Breast epithelium (tissue), 4 donors: ENCODE measurements around the gene OSBPL10. TPM values are rescaled to one million over a fixed set of nuclear protein-coding genes. Genes with fewer than 3 reads are reported as not detected.

Source experiments
- DNase-seq, 2 donors: peaks; one replicate each; pipeline ENCODE4 v3.0.0-alpha.2; 2019; ENCODE audit warnings: low spot score in 2 of 2
- H3K27ac ChIP-seq, 2 donors: fragments of 200-600 bp; sonication (generic) in 1 of 2; one replicate each; pipeline ENCODE4 v1.5.1; 2016 to 2019; ENCODE audit warnings: mild to moderate bottlenecking in 1 of 2
- H3K27me3 ChIP-seq, 2 donors: fragments of 200-600 bp; sonication (generic) in 1 of 2; one replicate each; pipeline versions ENCODE4 v1.5.1 to v1.6.0; 2017 to 2019; ENCODE audit warnings: control low read depth in 1 of 2, mild to moderate bottlenecking in 1 of 2
- H3K36me3 ChIP-seq: fragments of 200-600 bp; one replicate; pipeline ENCODE4 v1.5.1; 2019
- H3K4me1 ChIP-seq, 2 donors: fragments of 200-600 bp; sonication (generic); one replicate each; pipeline ENCODE4 v1.5.1; 2016 to 2019; ENCODE audit warnings: control low read depth in 1 of 2
- H3K4me3 ChIP-seq, 3 donors: fragments of 200-600 bp; sonication (generic); 1 replicate in 2 of 3; 2 replicates in 1 of 3; pipeline ENCODE4 v1.5.1; 2016 to 2019; ENCODE audit warnings: mild to moderate bottlenecking in 3 of 3, moderate library complexity in 2 of 3
- H3K9me3 ChIP-seq, 2 donors: fragments of 200-600 bp; sonication (generic) in 1 of 2; one replicate each; pipeline ENCODE4 v1.5.1; 2016 to 2019; ENCODE audit warnings: control low read depth in 1 of 2
- POLR2A ChIP-seq: fragments of 450-650 bp; IDR thresholded peaks from one replicate; pipeline ENCODE4 v1.6.1; 2016; ENCODE audit warnings: antibody characterized with exemption, mild to moderate bottlenecking, moderate library complexity
- POLR2AphosphoS5 ChIP-seq, 3 donors: sonication (generic); formaldehyde crosslinking; IDR thresholded peaks; one replicate each; pipeline ENCODE4 v1.6.1; 2017; ENCODE audit warnings: antibody characterized with exemption in 3 of 3
- intact Hi-C: fragments of 100-400 bp; cut with DNase I; formaldehyde crosslinking; loops from one replicate; pipeline ENCODE4 v1.15.1; 2023; ENCODE audit warnings: low total_unique reads
- total RNA-seq, 3 donors: library from RNA; depleted of rRNA; stranded (reverse); fragments of >200 nt; gene quantifications; one replicate each; pipeline ENCODE4 v1.1.0, GENCODE V29; 2016
- TF ChIP-seq, protein P1 (sequence below), 3 donors: fragments of 450-650 bp; IDR thresholded peaks; one replicate each; pipeline ENCODE4 v1.5.1; 2016 to 2017; ENCODE audit warnings: antibody characterized with exemption in 3 of 3, mild to moderate bottlenecking in 3 of 3, moderate library complexity in 3 of 3

Gene OSBPL10
- total RNA-seq, 3 donors from 2014 or later = 17.6 to 47.4 (median 26.5) TPM

DNA sequence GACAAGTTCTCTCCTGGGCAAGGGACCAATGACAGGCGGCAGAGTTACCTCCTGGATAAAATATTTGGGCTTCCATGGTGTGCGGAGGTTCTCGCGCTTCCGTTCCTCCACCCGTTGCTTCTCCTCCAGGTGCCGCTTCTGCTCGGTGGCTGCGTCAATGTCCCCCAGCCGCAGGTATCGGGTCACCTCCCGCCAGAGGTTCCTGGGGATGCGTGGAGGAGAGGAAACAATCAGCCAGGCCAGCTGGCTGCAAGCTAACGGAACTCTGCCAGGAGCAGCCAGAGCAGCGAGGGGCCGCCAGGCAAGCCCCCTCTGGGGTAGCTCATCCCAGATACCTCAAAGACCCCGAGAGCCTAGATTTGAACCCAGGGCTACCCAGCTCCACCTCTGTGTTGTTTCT, 317.0 kb downstream of the OSBPL10 start:
- intact Hi-C loops = no loop called here
- Histone ChIP-seq H3K27ac (no peak overlapping the region), H3K9me3 (no peaks in the 10 kb centered on the region)

DNA sequence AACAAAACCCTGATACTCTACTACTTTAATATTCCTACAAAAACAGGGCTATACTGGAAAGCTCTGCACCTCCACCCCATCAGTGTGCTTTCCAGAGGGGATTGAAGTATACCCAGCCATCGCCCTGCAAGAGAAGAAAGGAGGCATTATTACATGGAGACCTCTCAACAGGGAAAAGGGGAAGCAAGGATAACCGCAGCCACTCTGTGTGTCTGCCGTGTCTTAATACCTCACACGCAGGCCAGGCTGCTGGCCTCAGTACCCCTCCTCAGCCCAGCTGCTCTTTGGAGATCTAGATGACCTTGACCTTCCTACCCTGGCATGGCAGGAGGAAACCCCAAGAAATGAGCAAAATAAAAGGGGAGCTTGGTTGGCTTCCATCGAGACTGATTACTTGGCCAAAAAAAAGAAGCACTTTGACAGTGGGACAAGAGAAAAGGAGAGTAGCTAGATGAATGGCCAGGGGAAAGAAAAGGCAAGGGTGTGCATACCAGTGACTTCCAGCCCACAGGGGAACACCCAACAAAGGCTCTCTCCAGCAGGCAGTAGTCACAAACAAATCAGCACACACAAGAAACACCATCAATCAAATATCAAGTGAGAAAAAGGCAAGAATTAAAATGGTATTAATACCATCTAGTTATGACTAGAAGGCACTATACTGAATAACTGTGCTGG, 318.9 kb downstream of the OSBPL10 start:
- H3K4me3 ChIP-seq = no peak overlapping the region
- no peak overlapping the region for H3K27ac ChIP-seq
- no peaks in the 10 kb centered on the region for H3K4me1 ChIP-seq
- intact Hi-C loops = no loop called here
- no peaks in the 10 kb centered on the region for H3K27me3 ChIP-seq
- H3K36me3 ChIP-seq = no peaks in the 10 kb centered on the region
- DNase-seq = no peak
- H3K9me3 ChIP-seq = no peaks in the 10 kb centered on the region
- TF ChIP-seq, protein P1, sequence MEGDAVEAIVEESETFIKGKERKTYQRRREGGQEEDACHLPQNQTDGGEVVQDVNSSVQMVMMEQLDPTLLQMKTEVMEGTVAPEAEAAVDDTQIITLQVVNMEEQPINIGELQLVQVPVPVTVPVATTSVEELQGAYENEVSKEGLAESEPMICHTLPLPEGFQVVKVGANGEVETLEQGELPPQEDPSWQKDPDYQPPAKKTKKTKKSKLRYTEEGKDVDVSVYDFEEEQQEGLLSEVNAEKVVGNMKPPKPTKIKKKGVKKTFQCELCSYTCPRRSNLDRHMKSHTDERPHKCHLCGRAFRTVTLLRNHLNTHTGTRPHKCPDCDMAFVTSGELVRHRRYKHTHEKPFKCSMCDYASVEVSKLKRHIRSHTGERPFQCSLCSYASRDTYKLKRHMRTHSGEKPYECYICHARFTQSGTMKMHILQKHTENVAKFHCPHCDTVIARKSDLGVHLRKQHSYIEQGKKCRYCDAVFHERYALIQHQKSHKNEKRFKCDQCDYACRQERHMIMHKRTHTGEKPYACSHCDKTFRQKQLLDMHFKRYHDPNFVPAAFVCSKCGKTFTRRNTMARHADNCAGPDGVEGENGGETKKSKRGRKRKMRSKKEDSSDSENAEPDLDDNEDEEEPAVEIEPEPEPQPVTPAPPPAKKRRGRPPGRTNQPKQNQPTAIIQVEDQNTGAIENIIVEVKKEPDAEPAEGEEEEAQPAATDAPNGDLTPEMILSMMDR (IDR thresholded peaks at IDR 0.05) = no peak
- TF ChIP-seq POLR2A (no peak), POLR2AphosphoS5 (IDR thresholded peaks at IDR 0.05) (no peak)

More for the DNA sequence above, 317.0 kb downstream of the OSBPL10 start:
- TF ChIP-seq POLR2AphosphoS5 (IDR thresholded peaks at IDR 0.05) = no peak
- TF ChIP-seq, protein P1 (IDR thresholded peaks at IDR 0.05) = no peak
- TF ChIP-seq POLR2A = no peak
- DNase-seq = no peak
- Histone ChIP-seq H3K4me3 (no peak overlapping the region), H3K27me3 (no peaks in the 10 kb centered on the region), H3K4me1 (no peaks in the 10 kb centered on the region), H3K36me3 (no peaks in the 10 kb centered on the region)

DNA sequence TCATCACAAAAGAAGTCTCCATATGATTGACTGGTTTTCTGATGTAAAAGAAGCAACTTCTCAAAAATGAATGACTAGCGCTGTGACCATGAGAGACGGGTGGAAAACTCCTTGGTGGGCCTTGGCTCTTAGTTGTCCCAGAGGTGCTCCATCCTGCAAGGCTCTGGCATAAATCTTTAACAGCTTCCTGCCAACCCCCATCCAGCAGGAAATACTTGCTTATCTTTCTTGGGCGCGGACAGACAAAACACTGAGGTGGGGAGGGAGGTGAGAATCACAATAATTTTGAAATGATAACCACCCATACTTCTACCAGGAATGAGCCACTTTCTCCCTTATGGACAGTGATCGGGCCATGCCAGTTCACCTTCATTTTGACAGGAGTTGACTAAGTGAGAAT, 319.8 kb downstream of the OSBPL10 start:
- no peak overlapping the region for H3K27ac ChIP-seq
- DNase-seq = no peak
- no peaks in the 10 kb centered on the region for H3K27me3 ChIP-seq
- H3K4me3 ChIP-seq = no peak overlapping the region
- intact Hi-C loops = no loop called here
- peaks cover 2 to 6% of the 10 kb centered on the region in 2 donors for H3K9me3 ChIP-seq
- H3K36me3 ChIP-seq = no peaks in the 10 kb centered on the region
- TF ChIP-seq POLR2A = no peak
- no peak for TF ChIP-seq POLR2AphosphoS5 (IDR thresholded peaks at IDR 0.05)
- TF ChIP-seq, protein P1 (IDR thresholded peaks at IDR 0.05) = no peak
- no peaks in the 10 kb centered on the region for H3K4me1 ChIP-seq

DNA sequence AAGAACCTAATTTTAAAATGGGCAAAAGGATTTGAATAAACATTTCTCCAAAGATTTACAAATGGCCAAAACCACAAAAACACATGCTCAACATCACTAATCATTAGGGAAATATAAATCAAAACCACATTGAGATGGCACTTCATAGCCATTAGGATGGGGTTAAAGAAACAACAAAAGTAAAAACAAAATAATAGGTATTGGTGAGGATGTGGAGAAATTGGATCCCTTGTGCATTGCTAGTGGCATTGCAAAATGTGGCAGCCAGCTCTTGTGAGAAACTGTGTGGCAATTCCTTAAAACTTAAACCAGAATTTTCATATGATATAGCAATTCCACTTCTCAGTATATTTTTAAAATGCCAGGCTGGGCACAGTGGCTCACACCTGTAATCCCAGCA, 321.8 kb downstream of the OSBPL10 start:
- Histone ChIP-seq H3K9me3 (peaks cover 22 to 24% of the 10 kb centered on the region in 2 donors), H3K27me3 (no peaks in the 10 kb centered on the region), H3K36me3 (no peaks in the 10 kb centered on the region), H3K4me3 (no peak overlapping the region), H3K4me1 (no peaks in the 10 kb centered on the region), H3K27ac (no peak overlapping the region)
- intact Hi-C loops = loop anchor here (5.0 kb wide), 1 partner anchor 363 kb away; no protein-coding TSS in a partner anchor
- TF ChIP-seq, protein P1 (IDR thresholded peaks at IDR 0.05) = no peak
- no peak for TF ChIP-seq POLR2AphosphoS5 (IDR thresholded peaks at IDR 0.05)
- TF ChIP-seq POLR2A = no peak
- DNase-seq = no peak

DNA sequence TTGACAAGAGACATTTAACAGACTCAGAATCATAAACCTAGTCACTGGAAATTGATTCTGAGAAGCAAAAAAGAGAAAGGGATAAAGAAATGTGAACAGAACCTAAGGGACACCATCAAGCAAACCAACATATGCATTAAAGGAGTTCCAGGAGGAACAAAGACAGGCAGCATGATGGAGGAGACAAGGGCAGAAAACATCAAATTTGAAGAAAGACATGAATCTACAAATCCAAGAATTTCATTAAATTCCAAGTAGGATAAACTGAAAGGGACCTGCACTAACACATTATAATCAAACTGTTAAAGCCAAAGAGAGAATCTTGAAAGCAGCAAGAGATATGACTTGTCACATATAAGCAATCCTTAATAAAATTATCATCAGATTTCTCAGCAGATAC, 326.1 kb downstream of the OSBPL10 start:
- H3K4me1 ChIP-seq = no peaks in the 10 kb centered on the region
- DNase-seq = no peak
- intact Hi-C loops = loop anchor here (5.0 kb wide), 1 partner anchor 367 kb away; no protein-coding TSS in a partner anchor
- no peak overlapping the region for H3K4me3 ChIP-seq
- TF ChIP-seq, protein P1 (IDR thresholded peaks at IDR 0.05) = no peak
- no peak for TF ChIP-seq POLR2A
- no peak for TF ChIP-seq POLR2AphosphoS5 (IDR thresholded peaks at IDR 0.05)
- no peak overlapping the region for H3K27ac ChIP-seq
- H3K27me3 ChIP-seq = no peaks in the 10 kb centered on the region
- H3K36me3 ChIP-seq = no peaks in the 10 kb centered on the region
- H3K9me3 ChIP-seq = peaks cover 56 to 65% of the 10 kb centered on the region in 2 donors
